ENCODE data around the gene TMTC2. TPM values are rescaled to one million over a fixed set of nuclear protein-coding genes. Genes with fewer than 3 reads are reported as not detected.

TMTC2 gene
- total and polyA plus RNA-seq, 3 experiments from 2014 or later = 0.13 to 2.5 (median 2.2) TPM

DNA sequence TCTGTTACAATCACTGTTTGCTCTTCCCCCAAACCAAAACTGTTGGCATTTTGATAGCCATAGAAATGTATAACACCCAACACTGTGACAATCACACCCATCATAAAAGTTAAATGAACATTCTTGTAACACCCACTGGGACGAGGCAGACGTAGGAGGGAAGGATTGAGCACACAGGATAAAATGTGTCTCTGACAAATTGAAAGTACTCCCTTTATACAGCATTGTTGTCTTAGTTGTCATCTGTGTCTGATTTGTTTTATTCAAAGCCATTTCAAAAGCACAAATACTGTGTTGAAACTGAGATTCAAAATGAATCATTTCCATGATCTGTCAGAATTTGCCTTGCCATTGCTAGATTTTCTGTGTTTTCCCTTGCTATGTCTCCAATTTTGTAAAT is 436.3 kb downstream of the TMTC2 start:
- H3K9me3 ChIP-seq (ENCODE audit: low read length) = no peaks in the 10 kb centered on the region
- H3K4me1 Mint-ChIP-seq = no peaks in the 10 kb centered on the region
- H3K36me3 Mint-ChIP-seq = peaks cover 0 to 15% (median 1%) of the 10 kb centered on the region in 3 donors
- H3K27ac ChIP-seq (ENCODE audit: low read depth, low read length) = no peak overlapping the region
- no peak for DNase-seq
- no peaks in the 10 kb centered on the region for H3K27me3 ChIP-seq (ENCODE audit: insufficient read depth, low read length, poor library complexity, severe bottlenecking)
- H3K27me3 Mint-ChIP-seq = no peaks in the 10 kb centered on the region
- CTCF ChIA-PET = no interaction called here
- no peaks in the 10 kb centered on the region for H3K36me3 ChIP-seq (ENCODE audit: insufficient read depth, low read length)
- H3K4me1 ChIP-seq (ENCODE audit: insufficient read depth, low read length) = no peaks in the 10 kb centered on the region
- no peak overlapping the region for H3K27ac Mint-ChIP-seq
- H3K4me3 ChIP-seq (ENCODE audit: low read length) = no peak overlapping the region
- H3K9me3 Mint-ChIP-seq = peaks cover 0 to 4% (median 2%) of the 10 kb centered on the region in 5 donors
- POLR2A ChIA-PET = no interaction called here
- no peak overlapping the region for H3K4me3 Mint-ChIP-seq

DNA sequence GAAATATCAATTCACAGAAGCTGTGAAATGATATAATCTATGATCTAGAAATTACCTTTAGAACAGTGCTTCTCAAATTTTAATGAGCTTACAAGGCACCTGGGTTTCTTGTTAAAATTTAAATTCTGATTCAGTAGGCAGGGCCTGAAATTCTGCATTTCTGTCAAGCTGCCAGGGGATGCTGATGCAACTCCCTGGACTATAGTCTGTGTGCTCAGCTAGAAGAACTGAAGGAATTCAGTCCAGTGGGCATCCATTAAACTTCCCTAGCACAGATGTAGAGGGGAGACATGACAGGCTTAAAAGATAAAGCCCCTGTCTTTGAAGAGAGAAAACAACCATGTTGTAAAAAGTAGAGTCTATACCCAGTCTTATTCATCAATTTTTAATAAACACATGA is 441.8 kb downstream of the TMTC2 start:
- H3K9me3 Mint-ChIP-seq = peaks cover 0 to 4% (median 0%) of the 10 kb centered on the region in 5 donors
- H3K27me3 Mint-ChIP-seq = no peaks in the 10 kb centered on the region
- ChIA-PET CTCF (no interaction called here), POLR2A (no interaction called here)
- H3K4me3 Mint-ChIP-seq = no peak overlapping the region
- H3K27ac Mint-ChIP-seq = no peak overlapping the region
- H3K36me3 Mint-ChIP-seq = peaks cover 0 to 12% (median 1%) of the 10 kb centered on the region in 3 donors
- Histone ChIP-seq H3K4me1 (ENCODE audit: insufficient read depth, low read length) (no peaks in the 10 kb centered on the region), H3K36me3 (ENCODE audit: insufficient read depth, low read length) (no peaks in the 10 kb centered on the region), H3K4me3 (ENCODE audit: low read length) (no peak overlapping the region), H3K27me3 (ENCODE audit: insufficient read depth, low read length, poor library complexity, severe bottlenecking) (no peaks in the 10 kb centered on the region), H3K27ac (ENCODE audit: low read depth, low read length) (no peak overlapping the region), H3K9me3 (ENCODE audit: low read length) (no peaks in the 10 kb centered on the region)
- no peaks in the 10 kb centered on the region for H3K4me1 Mint-ChIP-seq
- DNase-seq = no peak

DNA sequence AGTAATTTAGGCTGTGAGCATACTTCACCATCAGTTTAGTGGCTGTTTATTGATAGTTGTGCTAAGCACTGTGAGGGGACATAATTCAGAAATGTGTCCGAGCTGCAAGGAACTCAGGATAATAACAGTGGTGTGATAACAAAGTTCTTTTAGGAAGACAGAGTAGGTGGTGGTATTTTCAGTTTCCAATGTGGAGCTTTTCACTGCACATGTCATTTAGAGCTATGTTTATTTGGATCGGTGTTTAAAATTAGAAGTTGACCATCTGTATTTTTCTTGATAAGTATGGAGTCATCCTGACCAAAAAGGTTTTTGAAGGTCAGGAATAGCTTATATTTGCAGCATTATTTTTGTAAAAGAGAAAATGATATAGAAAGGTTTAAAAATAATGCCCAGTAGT is 443.5 kb downstream of the TMTC2 start:
- POLR2A ChIA-PET = no interaction called here
- H3K36me3 Mint-ChIP-seq = peaks cover 0 to 12% (median 1%) of the 10 kb centered on the region in 3 donors
- no peak overlapping the region for H3K27ac ChIP-seq (ENCODE audit: low read depth, low read length)
- H3K4me1 ChIP-seq (ENCODE audit: insufficient read depth, low read length) = no peaks in the 10 kb centered on the region
- H3K9me3 ChIP-seq (ENCODE audit: low read length) = no peaks in the 10 kb centered on the region
- H3K27me3 ChIP-seq (ENCODE audit: insufficient read depth, low read length, poor library complexity, severe bottlenecking) = no peaks in the 10 kb centered on the region
- no peaks in the 10 kb centered on the region for H3K27me3 Mint-ChIP-seq
- H3K4me3 ChIP-seq (ENCODE audit: low read length) = no peak overlapping the region
- H3K36me3 ChIP-seq (ENCODE audit: insufficient read depth, low read length) = no peaks in the 10 kb centered on the region
- H3K27ac Mint-ChIP-seq = no peak overlapping the region
- no peaks in the 10 kb centered on the region for H3K4me1 Mint-ChIP-seq
- no peak overlapping the region for H3K4me3 Mint-ChIP-seq
- DNase-seq = no peak
- CTCF ChIA-PET = no interaction called here
- H3K9me3 Mint-ChIP-seq = no peaks in the 10 kb centered on the region

DNA sequence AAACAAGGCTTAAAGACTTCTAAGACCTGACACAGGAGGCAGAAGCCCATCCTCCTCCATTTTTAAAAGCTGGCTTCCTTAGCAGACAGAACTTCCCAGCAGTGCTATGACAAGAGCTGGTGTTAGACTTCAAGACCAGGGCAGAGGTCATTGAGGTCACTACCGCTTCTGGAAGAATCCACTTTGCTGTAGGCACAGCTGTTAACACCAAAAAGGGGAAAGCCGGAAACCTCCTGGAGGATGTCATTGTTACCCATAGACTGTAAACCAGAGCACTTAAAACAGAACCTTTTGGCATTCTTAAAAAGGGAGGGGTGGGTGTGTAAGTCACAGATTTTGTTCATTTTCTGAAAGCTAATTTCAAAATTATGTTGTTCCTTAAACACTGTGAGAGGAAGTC is 445.7 kb downstream of the TMTC2 start:
- no peaks in the 10 kb centered on the region for H3K27me3 Mint-ChIP-seq
- no peaks in the 10 kb centered on the region for H3K27me3 ChIP-seq (ENCODE audit: insufficient read depth, low read length, poor library complexity, severe bottlenecking)
- H3K36me3 Mint-ChIP-seq = peaks cover 0 to 12% (median 1%) of the 10 kb centered on the region in 3 donors
- POLR2A ChIA-PET = no interaction called here
- H3K9me3 ChIP-seq (ENCODE audit: low read length) = no peaks in the 10 kb centered on the region
- no peak for DNase-seq
- H3K4me1 ChIP-seq (ENCODE audit: insufficient read depth, low read length) = no peaks in the 10 kb centered on the region
- no peak overlapping the region for H3K4me3 ChIP-seq (ENCODE audit: low read length)
- no peaks in the 10 kb centered on the region for H3K9me3 Mint-ChIP-seq
- CTCF ChIA-PET = no interaction called here
- H3K36me3 ChIP-seq (ENCODE audit: insufficient read depth, low read length) = no peaks in the 10 kb centered on the region
- no peak overlapping the region for H3K27ac ChIP-seq (ENCODE audit: low read depth, low read length)
- H3K27ac Mint-ChIP-seq = peak overlapping the region in 1 of 8 donors; percentile 10
- H3K4me3 Mint-ChIP-seq = no peak overlapping the region
- no peaks in the 10 kb centered on the region for H3K4me1 Mint-ChIP-seq

DNA sequence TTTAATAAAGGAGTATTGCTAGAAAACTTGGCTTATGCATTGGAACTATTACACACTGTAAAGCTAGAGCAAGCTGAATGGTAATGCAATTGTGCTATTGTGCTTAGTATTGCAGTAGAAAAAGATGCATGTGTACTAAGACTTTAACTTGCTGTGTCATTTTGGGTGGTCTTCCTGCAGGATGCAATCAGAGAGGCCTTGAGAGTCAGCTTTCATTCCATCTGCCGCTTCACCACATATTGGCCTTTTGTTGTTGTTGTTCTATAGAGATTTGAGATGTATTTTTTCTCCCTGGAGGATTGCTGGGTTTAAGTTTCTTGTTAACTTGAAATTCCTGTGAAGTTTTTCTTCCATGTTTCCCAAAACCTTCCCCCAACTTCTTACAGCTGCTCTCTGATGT is 449.7 kb downstream of the TMTC2 start:
- no peak for DNase-seq
- Mint-ChIP-seq H3K9me3 (no peaks in the 10 kb centered on the region), H3K27me3 (no peaks in the 10 kb centered on the region), H3K36me3 (peaks cover 0 to 12% (median 1%) of the 10 kb centered on the region in 3 donors), H3K27ac (no peak overlapping the region), H3K4me1 (no peaks in the 10 kb centered on the region), H3K4me3 (no peak overlapping the region)
- Histone ChIP-seq H3K27ac (ENCODE audit: low read depth, low read length) (no peak overlapping the region), H3K4me3 (ENCODE audit: low read length) (no peak overlapping the region), H3K36me3 (ENCODE audit: insufficient read depth, low read length) (no peaks in the 10 kb centered on the region), H3K27me3 (ENCODE audit: insufficient read depth, low read length, poor library complexity, severe bottlenecking) (no peaks in the 10 kb centered on the region), H3K4me1 (ENCODE audit: insufficient read depth, low read length) (no peaks in the 10 kb centered on the region), H3K9me3 (ENCODE audit: low read length) (no peaks in the 10 kb centered on the region)
- ChIA-PET POLR2A (no interaction called here), CTCF (no interaction called here)

DNA sequence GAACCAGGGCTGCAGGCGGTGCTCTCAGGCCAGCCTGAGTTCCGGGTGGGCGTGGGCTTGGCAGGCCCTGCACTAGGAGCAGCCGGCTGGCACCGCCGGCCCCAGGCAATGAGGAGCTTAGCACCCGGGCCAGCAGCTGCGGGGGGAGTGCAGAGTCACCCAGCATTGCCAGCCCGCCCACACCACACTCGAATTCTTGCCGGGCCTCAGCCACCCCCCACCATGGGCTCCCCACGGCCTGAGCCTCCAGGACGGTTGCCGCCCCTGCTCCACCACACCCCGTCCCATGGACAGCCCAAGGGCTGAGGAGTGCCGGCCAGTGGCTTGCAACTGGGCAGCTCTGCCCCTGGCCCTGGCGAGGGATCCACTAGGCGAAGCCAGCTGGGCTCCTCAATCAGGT is 453.4 kb downstream of the TMTC2 start:
- Mint-ChIP-seq H3K9me3 (peaks cover 0 to 2% (median 0%) of the 10 kb centered on the region in 5 donors), H3K27me3 (peaks cover 0 to 3% of the 10 kb centered on the region in 2 donors), H3K4me1 (no peaks in the 10 kb centered on the region), H3K36me3 (no peaks in the 10 kb centered on the region), H3K4me3 (no peak overlapping the region), H3K27ac (no peak overlapping the region)
- Histone ChIP-seq H3K4me1 (ENCODE audit: insufficient read depth, low read length) (no peaks in the 10 kb centered on the region), H3K9me3 (ENCODE audit: low read length) (no peaks in the 10 kb centered on the region), H3K36me3 (ENCODE audit: insufficient read depth, low read length) (no peaks in the 10 kb centered on the region), H3K27ac (ENCODE audit: low read depth, low read length) (no peak overlapping the region), H3K4me3 (ENCODE audit: low read length) (no peak overlapping the region), H3K27me3 (ENCODE audit: insufficient read depth, low read length, poor library complexity, severe bottlenecking) (no peaks in the 10 kb centered on the region)
- peak in 1 of 5 donors; percentile 39 for DNase-seq
- CTCF ChIA-PET = no interaction called here
- POLR2A ChIA-PET = no interaction called here

DNA sequence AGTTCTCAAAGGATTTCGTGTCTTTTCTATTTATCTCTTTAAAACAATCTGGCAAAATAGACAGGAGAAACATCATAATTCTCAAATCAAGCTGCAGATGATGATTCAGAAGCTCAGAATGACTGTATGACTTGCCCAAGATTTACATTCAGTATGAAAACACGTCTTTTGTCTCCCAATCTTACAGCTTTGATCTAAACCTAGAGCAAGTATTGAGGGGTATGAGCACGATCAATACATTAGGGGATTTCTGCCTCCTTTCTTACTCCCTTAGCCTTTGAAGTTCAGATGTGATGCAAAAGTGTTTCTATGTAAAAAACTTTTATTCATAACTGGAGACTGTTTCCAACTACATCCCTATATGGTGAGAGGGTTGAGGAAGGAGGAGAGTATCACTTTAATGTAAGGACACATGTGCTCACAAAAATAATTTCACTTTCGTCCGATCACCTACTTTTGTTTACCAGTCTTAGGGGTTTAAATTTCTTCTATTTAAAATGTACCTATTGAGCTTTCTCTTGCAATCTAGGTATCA is 454.8 kb downstream of the TMTC2 start:
- Mint-ChIP-seq H3K27ac (no peak overlapping the region), H3K4me3 (no peak overlapping the region), H3K36me3 (no peaks in the 10 kb centered on the region), H3K27me3 (peaks cover 0 to 3% of the 10 kb centered on the region in 2 donors), H3K9me3 (peaks cover 0 to 2% (median 0%) of the 10 kb centered on the region in 5 donors), H3K4me1 (no peaks in the 10 kb centered on the region)
- ChIA-PET POLR2A (no interaction called here), CTCF (no interaction called here)
- H3K4me3 ChIP-seq (ENCODE audit: low read length) = no peak overlapping the region
- DNase-seq = no peak
- H3K9me3 ChIP-seq (ENCODE audit: low read length) = no peaks in the 10 kb centered on the region
- H3K27ac ChIP-seq (ENCODE audit: low read depth, low read length) = no peak overlapping the region
- H3K27me3 ChIP-seq (ENCODE audit: insufficient read depth, low read length, poor library complexity, severe bottlenecking) = no peaks in the 10 kb centered on the region
- H3K4me1 ChIP-seq (ENCODE audit: insufficient read depth, low read length) = no peaks in the 10 kb centered on the region
- H3K36me3 ChIP-seq (ENCODE audit: insufficient read depth, low read length) = no peaks in the 10 kb centered on the region

DNA sequence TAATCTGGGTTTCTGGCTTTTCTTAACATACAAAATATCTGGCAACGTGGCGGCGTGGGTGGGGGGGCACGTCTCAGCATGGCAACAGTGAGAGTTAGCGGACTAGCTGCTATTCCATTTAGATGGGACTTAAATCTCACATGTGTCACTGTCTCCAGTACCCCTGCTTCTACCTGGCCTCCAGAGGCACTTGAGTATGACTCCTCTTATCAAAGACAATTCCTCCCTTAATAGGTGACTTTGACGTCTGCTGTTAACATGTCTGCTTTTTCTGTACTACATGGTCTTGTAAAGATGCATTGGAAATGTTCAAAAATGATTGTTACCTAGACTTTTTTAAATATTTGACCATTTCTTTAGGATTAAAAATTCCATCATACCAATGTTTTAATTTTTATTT is 456.2 kb downstream of the TMTC2 start:
- ChIA-PET POLR2A (no interaction called here), CTCF (no interaction called here)
- Histone ChIP-seq H3K9me3 (ENCODE audit: low read length) (no peaks in the 10 kb centered on the region), H3K4me1 (ENCODE audit: insufficient read depth, low read length) (no peaks in the 10 kb centered on the region), H3K36me3 (ENCODE audit: insufficient read depth, low read length) (no peaks in the 10 kb centered on the region), H3K4me3 (ENCODE audit: low read length) (no peak overlapping the region), H3K27ac (ENCODE audit: low read depth, low read length) (no peak overlapping the region), H3K27me3 (ENCODE audit: insufficient read depth, low read length, poor library complexity, severe bottlenecking) (no peaks in the 10 kb centered on the region)
- H3K9me3 Mint-ChIP-seq = peaks cover 0 to 2% (median 0%) of the 10 kb centered on the region in 5 donors
- no peaks in the 10 kb centered on the region for H3K4me1 Mint-ChIP-seq
- H3K36me3 Mint-ChIP-seq = no peaks in the 10 kb centered on the region
- no peak overlapping the region for H3K4me3 Mint-ChIP-seq
- no peak for DNase-seq
- H3K27me3 Mint-ChIP-seq = peaks cover 0 to 3% of the 10 kb centered on the region in 2 donors
- no peak overlapping the region for H3K27ac Mint-ChIP-seq

DNA sequence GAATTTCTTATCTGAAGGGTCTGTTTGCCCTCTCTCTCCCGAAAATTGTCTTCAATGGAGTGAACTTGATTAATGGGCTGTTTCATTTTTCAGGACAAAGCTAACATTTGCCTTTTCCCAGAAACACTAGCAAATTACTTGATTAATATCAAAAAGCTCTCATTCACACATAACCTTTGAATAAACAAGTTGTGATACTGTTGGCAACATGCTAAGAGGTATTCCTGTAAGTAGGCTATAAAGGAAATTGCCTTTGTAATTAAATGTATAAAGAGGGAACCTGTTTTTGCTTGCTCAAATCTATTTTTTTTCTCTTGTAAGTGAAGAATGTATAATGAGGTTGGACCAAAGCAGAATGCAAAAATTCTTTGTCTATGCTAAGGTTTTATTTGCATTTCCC is 457.2 kb downstream of the TMTC2 start:
- Mint-ChIP-seq H3K4me3 (no peak overlapping the region), H3K4me1 (no peaks in the 10 kb centered on the region), H3K27ac (no peak overlapping the region), H3K36me3 (no peaks in the 10 kb centered on the region), H3K27me3 (peaks cover 0 to 3% of the 10 kb centered on the region in 2 donors), H3K9me3 (peaks cover 0 to 6% (median 0%) of the 10 kb centered on the region in 5 donors)
- CTCF ChIA-PET = no interaction called here
- Histone ChIP-seq H3K27me3 (ENCODE audit: insufficient read depth, low read length, poor library complexity, severe bottlenecking) (no peaks in the 10 kb centered on the region), H3K9me3 (ENCODE audit: low read length) (no peaks in the 10 kb centered on the region), H3K4me3 (ENCODE audit: low read length) (no peak overlapping the region), H3K36me3 (ENCODE audit: insufficient read depth, low read length) (no peaks in the 10 kb centered on the region), H3K4me1 (ENCODE audit: insufficient read depth, low read length) (no peaks in the 10 kb centered on the region), H3K27ac (ENCODE audit: low read depth, low read length) (no peak overlapping the region)
- no peak for DNase-seq
- POLR2A ChIA-PET = no interaction called here
